ENCODE results near the gene CLEC17A.

Gene CLEC17A

DNA sequence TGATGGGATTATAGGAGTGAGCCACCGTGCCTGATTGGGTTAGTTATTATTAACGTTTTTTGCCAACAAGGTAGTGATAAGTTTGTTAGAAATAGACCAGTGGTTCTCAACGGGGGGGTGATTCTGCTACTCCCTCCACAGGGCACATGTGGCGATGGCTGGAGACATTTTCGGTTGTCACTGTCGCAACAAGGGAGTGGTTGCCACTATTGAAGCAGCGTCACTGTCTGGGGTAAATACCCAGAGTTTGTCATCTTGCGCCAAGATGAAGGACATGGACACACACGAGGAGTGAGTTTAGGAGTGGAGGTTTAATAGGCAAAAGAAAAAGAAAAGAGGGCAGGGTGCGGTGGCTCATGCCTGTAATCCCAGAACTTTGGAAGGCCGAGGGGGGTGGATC is 72.8 kb downstream of the CLEC17A start:
- no peak for DNase-seq

DNA sequence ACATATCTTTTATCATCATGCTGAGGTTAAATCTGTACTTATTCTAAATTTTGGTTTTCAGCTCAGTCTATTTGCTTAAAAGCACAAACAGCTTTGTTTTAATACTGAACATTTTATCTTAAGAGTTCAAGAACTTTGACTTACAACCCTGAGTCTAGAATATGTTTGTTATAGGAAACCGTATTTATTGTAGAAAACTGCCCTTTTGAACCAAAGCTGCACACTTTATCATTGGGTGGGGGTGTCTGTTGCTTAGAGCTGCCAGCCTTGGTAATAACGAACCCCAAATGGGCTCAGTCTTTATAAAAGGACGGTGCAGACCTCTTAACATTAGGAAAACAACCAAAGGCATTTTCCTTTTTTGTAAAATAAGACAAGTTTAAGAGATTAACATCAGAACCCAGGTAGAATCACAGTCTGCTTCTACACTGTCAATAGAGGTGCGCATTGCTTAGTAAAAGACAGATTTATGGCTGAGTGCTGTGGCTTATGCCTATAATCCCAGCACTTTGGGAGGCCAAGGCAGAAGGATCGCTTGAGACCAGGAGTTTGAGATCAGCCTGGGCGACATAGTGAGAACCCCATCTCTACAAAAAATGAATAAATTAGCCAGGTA is 77.1 kb downstream of the CLEC17A start:
- no peak for DNase-seq

- DNase-seq = no peak
Observed at GRCh38 chr19:14661372-14661924, 78.6 kb downstream of the CLEC17A start.
